ENCODE results near the gene SMCO4.
"Not testable (repeated sequence)": the region's sequence is repeated elsewhere in the genome, so short reads cannot be mapped to it uniquely, and the experiment has no call there.

Gene SMCO4

DNA sequence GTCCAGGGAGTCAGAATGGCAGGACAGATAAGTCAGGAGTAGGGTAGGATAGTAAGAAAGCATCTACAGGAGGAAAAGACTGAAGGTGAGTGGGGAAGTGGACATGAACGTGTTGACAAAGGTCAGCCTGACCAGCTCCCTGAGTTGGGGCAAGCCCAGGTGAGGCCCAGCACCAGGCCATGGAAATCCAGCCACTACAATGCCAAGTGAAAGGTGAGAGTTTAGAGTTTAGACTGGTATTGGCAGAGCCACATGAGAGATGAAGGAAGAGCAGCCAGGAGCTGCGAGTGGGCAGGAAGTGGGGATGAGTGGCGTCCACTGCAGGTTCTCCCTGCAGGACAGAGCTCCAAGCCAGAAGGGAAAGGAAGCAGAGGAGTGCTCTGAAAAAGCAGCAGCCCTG, 16.5 kb upstream of the SMCO4 start:
- no peak for DNase-seq

DNA sequence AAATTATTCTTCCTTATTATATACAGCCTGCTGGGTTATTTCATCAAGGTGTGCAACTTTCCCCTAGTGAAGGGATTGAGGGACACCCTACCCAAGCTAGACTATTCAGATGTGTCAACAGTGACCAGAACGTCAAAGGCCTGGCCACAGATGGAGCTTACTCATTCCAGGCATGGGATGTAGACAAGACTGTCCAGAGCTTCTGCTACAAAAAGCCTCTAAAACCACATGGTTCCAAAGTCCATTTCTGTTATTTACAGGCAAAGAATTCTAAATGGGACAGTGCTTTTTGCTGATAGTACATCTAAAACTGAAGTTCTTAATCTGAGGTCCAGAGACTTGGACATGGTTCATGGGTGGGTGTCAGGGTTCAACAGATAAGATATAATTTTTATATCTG, 9.7 kb upstream of the SMCO4 start:
- no peak for DNase-seq

DNA sequence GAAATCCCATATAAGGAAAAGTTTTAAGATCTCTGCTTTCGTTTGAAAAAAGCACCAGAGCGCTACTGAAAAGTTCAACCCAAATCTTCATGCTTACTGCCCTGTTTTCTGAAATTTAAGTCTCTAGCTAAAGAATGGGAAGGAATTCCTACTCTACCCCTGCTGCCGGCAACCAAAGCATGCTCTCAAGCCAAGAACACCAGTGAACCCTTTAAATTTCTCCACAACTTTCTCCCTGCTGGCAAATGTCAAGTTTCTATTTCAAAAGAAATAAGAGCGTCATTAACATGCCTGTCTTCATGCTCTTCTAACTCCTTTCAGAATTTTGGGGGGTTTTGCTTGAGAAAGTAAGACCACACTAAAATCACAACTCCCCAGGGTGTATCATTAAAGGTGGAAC, 6.8 kb upstream of the SMCO4 start:
- DNase-seq: no peak

DNA sequence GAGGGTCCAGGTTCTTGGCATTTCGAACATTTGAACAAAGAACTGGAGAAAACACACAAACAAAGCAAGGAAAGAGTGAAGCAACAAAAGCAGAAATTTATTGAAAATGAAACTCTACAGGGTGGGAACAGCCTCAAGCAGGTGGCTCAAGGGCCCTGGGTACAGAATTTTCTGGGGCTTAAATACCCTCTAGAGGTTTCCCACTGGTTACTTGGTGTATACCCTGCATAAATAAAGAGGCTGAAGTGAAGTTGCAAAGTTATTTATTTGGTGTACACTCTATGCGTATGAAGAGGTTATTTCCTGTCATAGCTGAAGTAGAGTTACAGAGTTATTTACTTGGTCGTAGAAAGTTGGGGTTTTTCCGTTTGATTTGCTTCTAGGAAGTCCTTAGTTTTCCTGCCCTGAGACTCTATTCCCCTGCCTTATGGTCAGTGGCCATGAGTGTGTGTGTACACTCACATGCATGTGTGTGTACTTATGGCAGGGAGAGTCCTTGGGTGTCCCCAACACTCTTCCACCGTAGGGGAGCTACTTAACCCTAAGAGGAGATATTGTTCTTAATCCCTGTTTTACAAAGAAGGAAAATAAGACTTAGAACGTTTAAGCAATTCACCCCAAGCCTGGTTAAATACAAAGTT, 5.6 kb upstream of the SMCO4 start:
- no peak for DNase-seq

DNA sequence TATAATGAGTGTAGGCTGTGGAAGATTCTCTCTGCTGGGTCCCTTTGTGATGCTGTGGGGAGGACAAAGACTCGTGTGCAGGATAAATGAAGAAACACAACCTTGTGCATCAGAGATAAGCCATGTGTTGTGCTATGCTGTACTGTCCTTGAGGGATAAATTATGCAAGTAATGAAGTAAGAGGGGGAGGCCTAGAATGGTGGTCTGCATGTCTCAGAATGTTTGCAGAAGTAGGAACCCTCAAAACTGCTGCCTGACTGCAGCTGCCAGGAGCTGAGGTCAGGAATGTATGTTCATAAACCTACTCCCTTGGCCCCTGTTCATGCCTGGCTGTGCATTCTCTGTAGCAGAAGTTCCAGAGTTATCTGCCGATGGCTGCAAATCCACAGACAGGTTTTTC, 4.6 kb upstream of the SMCO4 start:
- DNase-seq: no peak

DNA sequence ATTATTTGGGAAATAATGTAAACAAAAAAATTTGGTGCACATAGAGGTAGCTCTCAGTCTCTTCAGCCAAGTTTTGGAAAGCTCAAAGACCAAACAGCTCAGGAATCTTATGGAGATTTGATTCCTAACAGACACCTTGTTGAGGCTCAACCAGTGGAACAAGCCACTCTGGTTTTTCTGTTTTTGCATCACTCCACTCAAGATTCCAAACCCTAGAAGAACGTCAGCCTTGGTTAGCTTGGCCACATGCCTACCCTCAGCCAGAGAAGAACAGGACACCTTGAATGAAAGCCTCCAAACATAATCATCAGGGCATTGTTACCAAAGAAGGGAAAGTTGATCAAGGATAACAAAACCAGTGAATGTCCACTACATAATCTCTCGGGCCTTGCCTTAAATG, 3.8 kb upstream of the SMCO4 start:
- DNase-seq: no peak

DNA sequence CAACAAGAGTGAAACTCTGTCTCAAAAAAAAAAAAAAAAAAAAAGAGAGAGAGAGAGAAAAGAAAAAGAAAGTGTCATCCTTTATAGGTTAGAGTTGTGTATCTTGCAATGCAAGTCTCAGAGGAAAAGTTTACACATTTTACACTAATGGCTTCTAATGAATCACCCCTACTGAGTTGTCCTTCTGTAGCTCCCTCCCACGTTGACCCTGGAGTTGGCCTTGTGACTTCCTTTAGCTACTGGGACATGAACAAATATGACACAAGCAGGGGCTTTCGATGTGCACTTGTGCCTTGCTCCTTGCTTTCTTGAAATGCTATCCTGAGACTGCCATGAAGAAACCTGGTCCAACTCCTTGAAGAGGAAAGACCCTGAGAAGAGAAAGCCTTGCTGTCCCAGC, 2.4 kb upstream of the SMCO4 start:
- DNase-seq: no peak

DNA sequence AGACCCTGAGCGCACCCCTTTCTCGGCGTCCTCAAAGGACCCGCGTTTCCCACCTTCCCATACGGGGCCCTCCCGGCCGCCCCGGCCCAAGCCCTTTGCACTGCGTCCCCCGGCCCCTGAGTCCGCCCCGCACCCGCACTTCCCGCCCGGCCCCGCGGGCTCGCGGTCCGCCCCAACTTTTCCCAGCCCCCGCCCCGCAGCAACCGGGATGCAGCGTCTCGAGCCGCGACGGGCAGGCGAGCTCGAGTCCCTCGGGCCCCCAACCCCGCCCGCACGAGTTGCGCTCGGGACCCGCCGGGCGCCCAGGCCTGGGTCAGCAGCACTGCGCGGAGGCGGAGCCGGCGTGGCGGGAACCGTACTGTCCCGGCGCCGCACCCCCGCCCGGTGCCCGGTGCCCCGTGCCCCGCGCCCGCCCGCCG, 371 bp downstream of the SMCO4 start:
- no peak for DNase-seq

DNA sequence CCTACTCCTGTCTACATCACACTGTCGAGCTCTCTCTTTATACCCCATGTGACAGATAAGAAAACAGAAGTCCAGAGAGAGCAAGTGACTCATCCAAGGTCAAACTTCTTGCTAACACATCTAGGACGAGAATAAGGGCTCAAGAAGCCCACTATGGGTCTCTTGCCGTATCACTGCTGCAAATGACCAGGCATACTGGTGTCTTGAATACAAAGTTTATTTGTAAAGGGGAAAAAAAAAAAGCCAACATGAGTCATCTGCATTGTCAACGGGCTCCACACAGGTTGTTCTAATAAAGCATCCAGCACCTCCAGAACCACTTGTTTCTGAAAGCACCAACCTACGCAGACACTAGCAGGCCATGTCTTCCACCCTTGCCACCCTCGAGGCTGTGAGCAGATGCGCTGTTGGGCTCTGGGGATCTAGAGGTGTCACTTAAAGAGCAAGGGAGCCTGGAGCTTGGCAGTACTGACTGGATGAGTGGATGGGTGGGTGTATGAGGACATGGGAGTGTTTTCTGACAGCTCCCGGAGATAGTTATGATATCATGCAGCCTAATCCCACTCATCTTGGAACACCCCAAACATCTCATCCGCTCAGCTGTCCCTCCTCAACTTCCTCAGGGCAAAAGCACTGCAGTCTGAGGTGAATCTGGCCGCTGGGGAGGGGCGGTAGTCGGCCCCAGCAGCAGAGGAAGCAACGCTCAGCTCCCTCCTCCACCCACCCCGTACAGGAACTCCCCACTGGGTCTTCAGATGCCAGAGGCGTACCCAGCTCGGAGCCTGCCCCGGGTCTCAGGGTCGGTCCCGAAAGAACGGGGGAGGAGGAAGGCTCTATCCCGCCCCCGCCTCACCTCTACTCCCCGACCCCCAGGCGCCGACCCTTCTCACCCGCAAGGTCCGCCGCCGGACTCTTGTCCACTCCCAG, 1.0 kb downstream of the SMCO4 start:
- DNase-seq: peak; percentile 72

DNA sequence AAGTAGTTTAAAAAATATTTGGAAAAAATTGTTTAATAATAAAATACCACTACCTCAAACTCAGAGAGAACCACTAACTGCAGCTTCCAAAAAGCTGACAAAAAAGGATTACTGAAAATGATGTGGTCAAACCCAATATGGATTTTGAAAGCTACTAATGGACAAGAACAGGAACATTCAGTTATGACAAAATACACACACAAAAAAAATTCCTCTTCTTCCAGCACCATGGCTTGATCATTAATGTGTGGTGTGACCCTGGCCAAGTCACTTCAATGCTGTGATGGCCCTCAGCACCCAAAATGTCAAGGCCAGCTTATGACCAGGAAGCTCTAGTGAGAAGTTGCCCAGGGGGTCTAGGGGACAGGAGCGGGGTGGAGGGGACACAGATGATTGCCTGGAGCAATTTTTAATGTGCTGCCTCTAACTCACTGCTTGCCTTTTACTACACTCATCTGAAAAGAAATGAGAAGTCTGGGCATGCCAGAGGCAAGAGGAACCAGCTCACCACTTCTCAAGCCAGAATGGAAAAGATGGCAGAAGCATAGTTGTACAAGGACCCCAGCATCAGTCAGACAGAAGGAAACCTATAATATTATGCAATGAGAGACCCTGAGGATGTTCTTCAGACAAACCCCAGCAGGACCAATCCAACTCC, 2.2 kb downstream of the SMCO4 start:
- no peak for DNase-seq

DNA sequence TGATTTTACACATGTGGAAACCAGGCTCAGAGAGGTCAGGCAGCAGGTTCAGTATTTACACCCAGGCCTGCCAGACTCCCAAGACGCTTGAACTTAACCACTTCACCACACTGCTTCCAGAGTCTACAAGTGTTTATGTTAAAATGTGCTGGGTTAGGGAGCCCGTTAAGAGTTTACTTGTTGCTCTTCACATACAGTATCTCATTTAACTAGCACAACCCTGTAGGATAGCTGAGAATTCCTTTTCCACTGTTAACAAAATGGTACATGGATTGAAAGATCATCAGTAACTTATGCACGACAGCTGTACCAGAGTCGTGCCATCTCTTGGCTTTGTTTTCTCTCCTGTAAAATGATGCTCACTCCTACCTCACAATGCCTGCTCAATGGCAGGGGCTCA, 2.9 kb downstream of the SMCO4 start:
- no peak for DNase-seq

DNA sequence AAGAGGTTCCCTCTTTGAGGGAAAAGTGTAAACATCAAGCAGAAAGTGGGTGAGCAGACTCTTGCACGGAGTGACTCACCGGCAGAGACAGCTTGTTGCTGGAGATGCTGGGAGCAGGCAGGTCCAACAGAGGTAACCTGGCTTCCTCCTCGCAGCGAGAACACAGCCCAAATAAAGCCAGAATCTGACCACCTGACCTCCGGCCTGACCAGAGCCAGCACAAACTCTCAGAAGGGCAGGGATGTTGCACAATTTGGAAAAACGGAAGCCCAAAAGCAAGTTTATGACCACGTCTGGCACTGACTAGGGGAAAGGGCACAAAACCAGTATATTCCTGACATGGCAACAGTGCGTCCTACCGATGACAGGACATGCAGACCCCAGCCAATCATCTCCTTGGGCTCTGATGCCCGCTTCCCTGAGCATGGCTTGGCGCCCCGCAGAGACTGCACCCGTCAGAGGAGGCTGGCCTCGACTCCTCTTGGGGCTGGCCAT, 5.4 kb downstream of the SMCO4 start:
- DNase-seq: no peak

DNA sequence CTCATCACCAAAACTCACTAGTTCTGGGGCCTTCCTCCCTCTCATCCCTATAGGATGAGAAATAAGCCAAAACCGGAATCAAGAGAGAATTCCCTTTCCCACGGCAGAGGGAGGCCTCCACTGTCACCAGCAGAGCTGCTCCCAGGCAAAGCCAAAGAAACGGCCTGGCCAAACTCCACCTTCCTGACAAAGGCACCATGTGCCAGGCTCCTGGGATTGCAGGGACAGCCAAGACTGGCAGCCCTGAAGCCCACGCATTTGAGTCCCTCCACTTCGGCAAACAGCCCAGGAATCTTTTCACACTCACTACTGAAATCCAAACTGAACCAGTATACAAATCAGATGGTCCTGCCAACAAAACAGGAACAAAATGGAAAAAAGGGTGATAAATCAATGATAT, 6.1 kb downstream of the SMCO4 start:
- DNase-seq: no peak

DNA sequence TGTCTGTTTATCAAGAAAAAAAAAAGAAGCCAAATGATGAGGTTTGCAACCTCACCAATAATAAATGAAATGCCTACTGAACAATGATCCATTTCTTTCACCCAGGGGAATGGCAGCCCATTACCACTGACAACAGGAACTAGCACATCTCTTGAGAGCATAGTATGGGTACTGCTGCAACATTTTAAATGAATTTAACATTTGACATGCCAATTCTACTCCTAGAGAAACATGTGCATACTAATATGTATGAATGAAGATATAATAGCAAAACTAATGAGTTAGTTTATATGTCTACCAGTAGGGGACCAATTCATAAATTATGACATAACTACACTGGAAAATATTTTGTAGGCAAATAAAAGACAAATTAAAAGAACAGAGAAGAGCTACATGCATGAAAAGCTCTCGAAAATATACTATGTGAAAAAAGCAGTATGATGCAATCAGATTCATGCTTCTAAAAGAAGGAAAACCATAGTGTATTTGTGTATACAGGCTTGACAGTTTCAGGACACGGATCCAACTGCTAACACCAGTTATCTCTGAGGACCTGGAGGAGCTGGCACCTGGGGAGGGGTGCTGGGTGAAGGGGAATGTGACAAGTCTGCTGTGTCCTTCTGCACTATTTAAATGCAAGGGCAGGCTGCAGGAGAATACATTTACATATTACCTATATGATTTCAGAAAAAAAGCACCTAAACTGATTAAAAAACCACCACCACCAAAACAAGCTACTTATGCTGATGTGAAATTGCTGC, 6.9 kb downstream of the SMCO4 start:
- DNase-seq: no peak

DNA sequence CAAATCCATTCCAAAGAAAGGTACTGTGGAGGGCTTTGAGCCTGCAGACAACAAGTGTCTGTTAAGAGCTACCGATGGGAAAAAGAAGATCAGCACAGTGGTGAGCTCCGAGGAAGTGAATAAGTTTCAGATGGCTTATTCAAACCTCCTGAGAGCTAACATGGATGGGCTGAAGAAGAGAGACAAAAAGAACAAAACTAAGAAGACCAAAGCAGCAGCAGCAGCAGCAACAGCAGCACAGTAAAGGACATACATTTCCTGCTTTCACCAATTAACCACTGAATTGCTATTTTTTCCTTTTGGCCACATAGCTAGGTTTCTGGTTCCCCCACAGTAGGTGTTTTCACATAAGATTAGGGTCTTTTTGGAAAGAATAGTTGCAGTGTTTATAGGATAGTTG, 7.6 kb downstream of the SMCO4 start:
- not testable (repeated sequence) for DNase-seq

DNA sequence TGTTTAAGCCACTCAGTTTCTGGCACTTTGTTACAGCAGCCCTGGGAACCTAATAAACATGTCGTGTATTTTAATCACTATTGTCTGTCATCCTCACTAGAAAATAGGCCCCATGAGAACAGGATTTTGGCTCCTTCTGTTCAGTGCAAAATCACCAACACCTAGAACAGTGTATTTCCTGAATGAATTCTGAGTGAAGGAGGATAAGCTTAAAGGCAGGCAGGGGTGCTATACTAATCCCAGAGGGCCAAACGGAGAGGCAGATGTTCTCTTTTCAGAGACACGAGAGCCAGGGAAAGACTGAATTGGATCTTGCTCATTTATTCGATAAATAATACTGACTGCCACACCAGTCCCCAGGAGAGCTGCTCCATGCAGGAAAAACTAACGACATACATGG, 10.4 kb downstream of the SMCO4 start:
- no peak for DNase-seq

DNA sequence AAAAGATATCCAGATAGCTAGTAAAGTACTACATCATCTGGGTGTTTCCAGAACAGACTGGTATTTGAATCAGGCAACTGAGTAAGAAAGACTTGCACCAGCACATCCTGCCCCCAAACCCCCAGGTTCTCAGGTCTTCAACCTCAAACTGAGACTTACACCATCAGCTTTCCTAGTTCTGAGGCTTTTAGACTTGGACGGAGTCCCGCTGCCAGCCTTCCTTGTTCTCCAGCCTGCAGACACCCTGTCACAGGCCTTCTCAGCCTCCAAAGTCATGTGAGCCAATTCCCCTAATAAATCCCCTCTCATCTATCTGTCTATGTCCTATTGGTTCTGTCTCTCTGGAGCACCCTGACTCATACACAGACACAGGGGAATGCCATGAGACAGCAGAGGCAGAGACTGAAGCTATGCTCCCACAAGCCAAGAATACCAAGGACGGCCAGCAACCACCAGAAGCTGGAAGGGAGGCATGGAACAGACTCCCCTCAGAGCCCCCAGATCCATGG, 10.9 kb downstream of the SMCO4 start:
- DNase-seq: no peak

DNA sequence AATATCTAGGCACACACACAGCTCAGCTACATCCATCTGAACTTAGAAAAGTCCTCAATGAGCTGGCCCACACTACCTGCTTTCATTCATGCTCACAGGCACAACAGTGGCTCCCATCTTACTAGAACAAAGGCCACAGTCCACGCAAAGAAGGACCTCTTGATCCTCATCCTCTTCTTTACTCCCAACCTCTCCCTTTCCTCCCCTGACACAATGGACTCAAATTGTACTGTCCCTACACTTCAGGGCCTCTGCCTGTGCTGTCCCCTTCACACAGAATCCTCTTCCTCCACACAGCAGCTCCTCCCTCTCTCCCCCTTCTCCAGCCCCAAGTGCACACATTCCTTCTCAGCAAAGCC, 12.7 kb downstream of the SMCO4 start:
- no peak for DNase-seq

DNA sequence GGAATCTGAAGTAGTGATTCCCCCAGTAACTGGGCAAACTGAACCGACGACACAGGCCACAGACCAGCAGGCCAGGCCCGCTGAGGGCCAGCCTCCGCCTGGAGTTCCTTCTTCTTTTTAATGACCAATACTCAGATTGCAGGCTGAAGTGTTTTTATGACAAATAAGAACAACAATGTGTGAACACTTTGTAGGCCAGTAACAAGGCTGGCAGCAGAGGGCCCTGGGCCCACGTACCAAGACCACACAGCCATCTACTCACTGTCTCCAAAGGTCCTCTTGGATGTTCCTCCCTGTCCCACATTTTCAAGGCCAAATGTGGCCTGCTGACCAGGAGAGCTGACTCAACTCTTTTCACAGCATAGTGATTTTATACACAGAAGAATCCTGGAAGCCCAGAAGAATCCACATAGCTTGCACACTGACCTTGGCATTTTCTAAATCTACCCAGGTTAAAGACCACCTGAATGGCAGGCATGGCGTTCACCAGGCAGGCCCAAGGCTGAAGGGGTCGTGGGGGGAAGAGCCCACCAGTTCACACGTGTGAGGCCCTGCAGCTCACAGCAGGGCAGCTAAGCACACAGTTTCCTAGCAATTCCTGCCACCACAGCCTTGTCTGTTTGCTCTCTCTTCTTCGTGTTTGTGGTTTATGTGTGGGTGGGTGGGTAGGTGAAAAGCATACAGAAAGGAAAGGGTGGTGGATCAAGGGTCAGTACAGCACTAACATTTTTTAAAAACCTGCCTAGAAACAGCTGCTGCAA, 13.3 kb downstream of the SMCO4 start:
- peak; percentile 19 for DNase-seq

DNA sequence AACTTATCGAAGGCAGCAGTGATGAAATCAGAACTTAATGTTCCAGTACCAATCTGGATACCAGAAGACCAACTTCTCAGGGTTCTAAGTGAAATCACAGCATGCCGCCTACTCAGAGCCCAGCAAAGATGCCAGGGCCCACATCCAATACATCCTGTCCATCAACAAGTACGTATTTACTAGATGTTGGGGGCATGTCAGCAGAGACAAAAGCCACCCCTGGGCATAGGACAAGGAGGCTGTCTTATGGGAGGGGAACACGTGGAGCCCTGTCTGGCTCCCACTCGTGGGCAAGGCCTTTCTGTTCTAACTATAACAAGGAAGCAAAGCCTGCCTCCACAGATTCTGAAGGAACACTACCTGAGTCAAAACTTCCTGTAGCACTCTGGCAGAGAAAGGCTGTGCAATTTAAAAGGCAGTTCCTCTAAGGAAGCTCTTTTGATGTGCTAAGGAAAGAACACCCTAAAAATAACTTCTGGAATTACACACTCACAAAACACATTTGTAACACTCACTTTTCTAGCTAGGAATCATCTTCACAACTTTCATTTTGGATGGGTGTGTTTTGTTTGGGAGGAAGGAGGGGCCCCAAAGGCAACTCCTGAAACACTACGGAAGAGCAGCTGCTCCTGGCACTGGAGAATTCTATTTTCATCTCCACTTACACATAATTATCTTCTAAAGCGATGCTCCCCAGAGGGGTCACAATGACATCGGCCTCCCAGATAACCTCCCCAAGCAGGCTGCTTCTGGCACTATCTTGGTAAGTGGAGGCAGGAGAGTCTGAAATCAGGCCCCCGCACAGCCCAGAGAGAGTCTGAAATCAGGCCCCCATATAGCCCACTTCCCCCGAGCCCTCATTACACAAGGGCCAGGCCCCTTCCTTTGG, 14.2 kb downstream of the SMCO4 start:
- DNase-seq: no peak

DNA sequence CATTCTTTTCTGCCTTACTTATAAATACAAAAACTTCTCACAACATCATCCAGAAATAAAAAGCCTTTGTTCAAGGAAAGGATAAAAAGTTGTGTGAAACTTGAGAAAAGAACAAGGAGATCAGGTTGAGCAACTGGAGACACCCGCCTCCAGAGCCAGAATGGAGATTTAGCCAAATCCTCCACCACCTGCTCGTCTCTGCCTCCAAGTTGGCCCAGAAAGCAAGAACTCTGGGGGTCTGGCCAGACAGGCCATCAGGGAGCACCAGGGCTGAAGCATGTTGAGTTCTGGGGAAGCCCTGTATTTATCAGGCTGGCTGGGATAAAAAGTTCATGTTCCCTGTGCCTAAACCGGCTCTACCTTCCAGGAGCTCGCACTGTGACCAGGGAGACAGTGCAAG, 14.9 kb downstream of the SMCO4 start:
- no peak for DNase-seq

Data from kidney glomerular epithelial cell (primary cell).